Esophagus squamous epithelium (tissue), 4 donors: ENCODE results near the gene CPED1.

Experiments
- POLR2A ChIP-seq, 4 donors: fragments of 450-650 bp; IDR thresholded peaks; one replicate each; pipeline ENCODE4 v1.6.1; 2017; ENCODE audit warnings: antibody characterized with exemption in 4 of 4, mild to moderate bottlenecking in 4 of 4, moderate library complexity in 3 of 4
- TF ChIP-seq, protein P1 (sequence below), 6 experiments: fragments of 450-650 bp in 4 of 6; fragments of 200-600 bp in 2 of 6; sonication (generic) in 2 of 6; IDR thresholded peaks; one replicate each; pipeline ENCODE4 v1.5.1; 2016 to 2019; ENCODE audit warnings: antibody characterized with exemption in 6 of 6, mild to moderate bottlenecking in 4 of 6, moderate library complexity in 4 of 6

DNA sequence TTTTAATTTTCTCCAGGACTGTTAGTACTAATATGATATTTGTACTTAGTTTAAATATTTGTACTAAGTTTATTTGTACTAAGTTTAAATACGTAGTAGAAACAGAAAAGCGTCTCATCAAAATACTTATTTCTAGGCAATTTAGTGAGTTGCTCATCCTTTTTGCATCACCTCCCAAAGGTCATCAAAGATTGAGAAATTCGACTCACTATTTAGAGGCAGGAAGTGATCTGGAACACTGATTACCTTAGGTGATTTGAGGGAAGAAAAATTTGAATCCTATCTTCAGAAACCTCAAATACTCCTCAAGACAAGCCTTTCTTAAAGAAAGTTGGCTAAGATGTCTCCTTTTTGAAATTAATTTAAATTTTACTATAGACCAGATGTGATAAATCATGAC, 354.8 kb downstream of the CPED1 start:
- TF ChIP-seq, protein P1, sequence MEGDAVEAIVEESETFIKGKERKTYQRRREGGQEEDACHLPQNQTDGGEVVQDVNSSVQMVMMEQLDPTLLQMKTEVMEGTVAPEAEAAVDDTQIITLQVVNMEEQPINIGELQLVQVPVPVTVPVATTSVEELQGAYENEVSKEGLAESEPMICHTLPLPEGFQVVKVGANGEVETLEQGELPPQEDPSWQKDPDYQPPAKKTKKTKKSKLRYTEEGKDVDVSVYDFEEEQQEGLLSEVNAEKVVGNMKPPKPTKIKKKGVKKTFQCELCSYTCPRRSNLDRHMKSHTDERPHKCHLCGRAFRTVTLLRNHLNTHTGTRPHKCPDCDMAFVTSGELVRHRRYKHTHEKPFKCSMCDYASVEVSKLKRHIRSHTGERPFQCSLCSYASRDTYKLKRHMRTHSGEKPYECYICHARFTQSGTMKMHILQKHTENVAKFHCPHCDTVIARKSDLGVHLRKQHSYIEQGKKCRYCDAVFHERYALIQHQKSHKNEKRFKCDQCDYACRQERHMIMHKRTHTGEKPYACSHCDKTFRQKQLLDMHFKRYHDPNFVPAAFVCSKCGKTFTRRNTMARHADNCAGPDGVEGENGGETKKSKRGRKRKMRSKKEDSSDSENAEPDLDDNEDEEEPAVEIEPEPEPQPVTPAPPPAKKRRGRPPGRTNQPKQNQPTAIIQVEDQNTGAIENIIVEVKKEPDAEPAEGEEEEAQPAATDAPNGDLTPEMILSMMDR (IDR thresholded peaks at IDR 0.05) = no peak
- TF ChIP-seq POLR2A (IDR thresholded peaks at IDR 0.05) = no peak
